ENCODE results near the gene RRM1.
A peak's percentile ranks its signal among the peaks of the same experiment; 100 is the strongest.
"Not testable (repeated sequence)": the region's sequence is repeated elsewhere in the genome, so short reads cannot be mapped to it uniquely, and the experiment has no call there.

Gene RRM1

DNA sequence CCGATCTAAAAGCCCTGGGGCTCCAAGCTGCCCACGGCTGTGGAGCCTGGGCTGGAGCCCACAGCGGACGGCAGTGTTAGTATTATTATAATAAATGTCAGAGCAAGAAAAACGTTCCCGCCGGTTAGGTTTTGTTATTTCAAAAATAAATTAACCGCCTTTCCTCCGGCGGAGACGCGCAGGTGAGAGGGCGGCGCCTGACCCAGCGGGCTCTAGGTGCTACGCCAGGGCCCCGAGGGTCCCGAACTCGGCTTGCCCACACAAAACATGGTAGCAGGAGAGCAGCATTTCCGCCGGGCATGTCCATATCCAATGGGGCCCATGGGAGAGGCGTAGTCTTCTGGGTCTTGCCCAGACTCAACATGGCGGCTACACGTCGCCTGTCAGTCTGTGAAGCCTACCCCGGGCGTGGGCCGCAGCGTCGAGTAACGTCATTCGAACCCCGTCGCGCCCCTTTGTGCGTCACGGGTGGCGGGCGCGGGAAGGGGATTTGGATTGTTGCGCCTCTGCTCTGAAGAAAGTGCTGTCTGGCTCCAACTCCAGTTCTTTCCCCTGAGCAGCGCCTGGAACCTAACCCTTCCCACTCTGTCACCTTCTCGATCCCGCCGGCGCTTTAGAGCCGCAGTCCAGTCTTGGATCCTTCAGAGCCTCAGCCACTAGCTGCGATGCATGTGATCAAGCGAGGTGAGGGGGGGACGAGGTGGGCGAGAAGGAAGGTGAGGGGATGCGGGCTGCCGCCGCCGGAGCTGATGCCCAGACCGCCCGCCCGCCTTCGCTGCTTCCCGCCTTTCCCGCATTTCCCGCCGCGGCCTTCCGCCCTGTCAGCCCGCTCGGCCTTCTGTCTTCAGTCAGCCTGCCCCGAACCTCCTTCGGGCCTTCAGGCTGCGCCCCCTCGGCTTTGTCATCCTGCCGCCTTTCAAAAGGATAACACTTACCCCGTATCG is at the start of gene RRM1:
Gene RRM1, plus strand, starts transcription at position 452 of the 944 bp plus-strand sequence. Its CDS starts 214 bp downstream, at position 666.
- peak; percentile 97 for DNase-seq

DNA sequence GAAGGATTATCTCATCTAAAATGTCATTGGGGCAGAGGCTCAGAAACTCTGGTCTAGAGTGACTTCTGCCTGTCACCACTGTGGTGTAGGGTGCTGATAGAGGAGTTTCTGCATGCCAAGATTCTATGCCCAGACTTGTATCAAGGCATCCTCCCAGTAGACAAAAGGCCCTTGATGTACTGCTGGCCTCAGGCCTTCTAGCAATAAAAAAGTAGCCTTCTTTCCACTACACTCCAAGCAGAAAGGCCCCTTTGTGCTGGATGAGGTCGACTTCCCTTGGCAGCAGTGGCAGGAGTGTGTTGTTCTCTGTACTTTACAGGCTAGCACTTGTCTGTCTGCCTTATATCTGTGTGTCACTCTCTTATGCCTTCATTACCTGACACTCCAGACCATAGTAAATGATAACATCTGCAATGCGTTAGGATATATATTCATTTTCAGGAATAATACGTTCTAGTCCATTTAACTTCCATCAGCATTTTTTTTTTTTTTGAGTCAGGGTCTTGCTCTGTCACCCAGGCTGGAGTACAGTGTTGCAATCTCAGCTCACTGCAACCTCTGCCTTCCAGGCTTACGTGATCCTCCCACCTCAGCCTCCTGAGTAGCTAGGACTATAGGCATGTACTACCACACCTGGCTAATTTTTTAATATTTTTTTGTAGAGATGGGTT is 49.5 kb upstream of the RRM1 start:
- DNase-seq: no peak

DNA sequence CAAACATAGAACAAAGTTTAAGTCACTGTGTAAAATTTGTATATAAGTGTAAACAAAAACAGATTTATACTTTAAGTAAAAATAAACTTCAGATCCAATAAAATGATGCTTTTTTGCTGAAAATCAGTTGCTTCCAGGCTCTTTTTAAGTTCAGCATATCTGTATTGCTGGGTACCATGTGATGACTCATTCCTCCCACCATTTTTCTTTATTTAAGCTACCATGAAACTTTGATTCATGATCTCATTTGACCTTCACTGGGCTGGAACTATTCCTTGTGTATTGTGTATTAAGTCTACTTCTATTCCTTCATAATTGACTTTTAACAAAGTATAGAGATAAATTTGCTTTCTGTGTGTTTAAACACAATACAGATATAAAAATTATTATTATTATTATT is 46.3 kb upstream of the RRM1 start:
- no peak for DNase-seq

GRCh38 chr11:4049006-4049405 is 45.6 kb upstream of the RRM1 start:
- DNase-seq: no peak

- DNase-seq: no peak
Measured at GRCh38 chr11:4050138-4050537, 44.5 kb upstream of the RRM1 start.

DNA sequence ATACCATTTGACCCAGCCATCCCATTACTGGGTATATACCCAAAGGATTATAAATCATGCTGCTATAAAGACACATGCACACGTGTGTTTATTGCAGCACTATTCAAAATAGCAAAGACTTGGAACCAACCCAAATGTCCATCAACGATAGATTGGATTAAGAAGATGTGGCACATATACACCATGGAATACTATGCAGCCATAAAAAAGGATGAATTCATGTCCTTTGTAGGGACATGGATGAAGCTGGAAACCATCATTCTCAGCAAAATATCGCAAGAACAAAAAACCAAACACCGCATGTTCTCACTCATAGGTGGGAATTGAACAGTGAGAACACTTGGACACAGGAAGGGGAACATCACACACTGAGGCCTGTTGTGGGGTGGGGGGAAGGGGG is 41.4 kb upstream of the RRM1 start:
- not testable (repeated sequence) for DNase-seq

- no peak for DNase-seq
Measured at GRCh38 chr11:4054643-4055042, 40.0 kb upstream of the RRM1 start.

GRCh38 chr11:4059424-4059823 is 35.2 kb upstream of the RRM1 start:
- no peak for DNase-seq

DNA sequence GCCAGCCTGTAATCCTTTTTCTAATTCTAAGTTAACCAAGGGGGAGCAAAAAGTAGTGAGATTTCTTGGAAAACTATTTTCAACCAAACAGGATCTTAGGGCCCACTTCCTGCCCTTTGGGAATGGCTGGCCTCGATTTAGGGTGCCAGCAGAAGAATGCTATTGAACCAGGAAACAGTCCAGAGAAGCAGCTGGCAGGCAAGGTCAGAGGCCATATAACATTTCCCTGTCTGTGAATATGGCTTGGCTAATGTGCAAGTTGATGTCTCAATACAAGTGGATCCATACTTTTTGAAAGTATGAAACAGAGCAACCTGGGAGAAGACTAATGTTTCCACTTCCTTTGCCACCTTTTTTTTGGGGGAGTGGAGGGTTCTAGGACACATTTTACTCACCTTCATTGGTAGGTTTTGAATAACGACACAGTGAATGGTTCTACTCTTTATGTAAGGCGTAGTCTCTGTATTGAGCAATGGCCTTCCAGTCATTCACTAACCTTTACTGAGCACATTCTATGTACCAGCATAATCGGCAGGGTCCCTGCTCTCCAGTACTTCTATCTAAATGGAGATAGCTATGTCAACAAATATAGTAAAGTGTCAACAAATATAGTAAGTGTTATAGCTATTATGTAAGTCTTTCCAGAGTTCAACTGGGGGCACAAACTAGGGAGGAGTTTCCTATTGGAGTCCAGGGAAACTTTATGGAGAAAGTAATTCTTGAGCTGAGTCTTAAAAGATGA is 34.2 kb upstream of the RRM1 start:
- no peak for DNase-seq

- DNase-seq: no peak
Measured at GRCh38 chr11:4061700-4062099, 32.9 kb upstream of the RRM1 start.

- DNase-seq: no peak
Measured at GRCh38 chr11:4063348-4063747, 31.3 kb upstream of the RRM1 start.

GRCh38 chr11:4064278-4064955 is 30.2 kb upstream of the RRM1 start:
- DNase-seq: no peak

GRCh38 chr11:4065086-4065485 is 29.5 kb upstream of the RRM1 start:
- DNase-seq: no peak

DNA sequence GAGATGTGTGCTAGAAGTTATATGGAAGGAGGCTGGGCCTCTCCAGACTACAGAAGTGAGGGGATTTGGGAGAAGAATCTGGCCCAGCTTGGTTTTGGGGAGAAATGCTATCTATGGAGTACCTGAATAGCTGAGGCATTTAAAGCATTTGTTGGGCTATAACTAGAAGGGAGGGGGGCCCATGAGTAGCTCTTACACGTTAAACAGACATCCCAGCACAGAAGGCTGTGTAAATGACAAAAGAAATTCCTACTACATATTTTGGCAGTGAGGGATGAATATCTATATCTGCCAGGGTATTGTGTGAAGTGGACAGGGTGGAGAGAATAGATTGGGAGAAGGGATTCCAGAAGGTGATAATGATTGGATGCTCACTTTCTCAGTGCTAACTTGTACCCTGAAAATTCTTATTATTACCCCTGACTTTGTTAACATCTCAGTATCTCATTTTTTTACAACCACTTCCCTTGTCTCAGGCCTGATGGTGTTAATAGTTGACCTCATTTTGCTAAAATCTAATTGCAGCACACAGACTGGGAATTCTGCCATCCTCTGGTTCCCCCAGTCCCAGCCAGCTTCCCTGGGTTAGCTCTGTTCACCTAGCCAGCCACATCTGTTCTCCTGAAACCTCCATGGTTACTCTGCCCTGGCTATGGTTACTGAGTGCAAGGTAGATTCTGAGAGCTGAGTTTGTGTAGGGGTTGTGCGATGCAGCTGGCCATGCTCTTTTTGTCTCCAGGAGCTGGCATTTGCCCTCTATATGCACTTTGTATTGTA is 28.8 kb upstream of the RRM1 start:
- no peak for DNase-seq

- no peak for DNase-seq
Measured at GRCh38 chr11:4066910-4067309, 27.7 kb upstream of the RRM1 start.

GRCh38 chr11:4068962-4069361 is 25.6 kb upstream of the RRM1 start:
- DNase-seq: no peak

DNA sequence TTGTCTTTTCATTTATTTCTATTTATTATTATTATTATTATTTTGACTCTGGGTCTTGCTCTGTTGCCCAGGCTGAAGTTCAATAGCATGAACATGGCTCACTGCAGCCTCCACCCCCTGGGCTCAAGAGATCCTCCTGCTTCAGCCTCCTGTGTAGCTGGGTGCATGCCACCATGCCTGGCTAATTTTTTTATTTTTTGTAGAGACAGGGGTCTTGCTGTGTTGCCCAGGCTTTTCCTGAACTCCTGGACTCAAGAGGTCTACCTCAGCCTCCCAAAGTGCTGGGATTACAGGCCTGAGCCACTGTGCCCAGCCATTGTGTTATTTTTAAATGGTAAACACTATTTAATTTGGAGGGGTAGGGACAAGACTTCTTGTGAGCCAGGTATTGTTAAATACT is 23.3 kb upstream of the RRM1 start:
- DNase-seq: no peak

DNA sequence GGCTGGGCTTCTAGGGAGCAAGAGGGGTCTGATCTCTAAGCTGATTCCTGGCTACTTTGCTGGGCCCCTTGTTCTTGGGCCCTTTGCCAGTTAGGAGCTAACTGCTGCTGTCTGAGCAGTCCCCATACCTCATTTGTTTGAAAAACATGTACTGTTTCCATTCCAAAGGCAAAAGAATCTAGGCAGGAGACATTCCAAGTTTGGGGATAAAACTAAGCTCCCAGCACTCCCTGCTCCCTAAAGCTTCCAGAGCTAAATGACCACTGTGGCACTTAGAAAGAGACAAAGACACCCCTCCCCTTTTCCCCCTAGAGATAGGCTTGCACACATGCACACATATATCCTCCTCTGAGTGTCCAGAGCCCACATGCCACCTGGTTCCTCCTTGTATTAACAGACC is 22.7 kb upstream of the RRM1 start:
- DNase-seq: no peak

DNA sequence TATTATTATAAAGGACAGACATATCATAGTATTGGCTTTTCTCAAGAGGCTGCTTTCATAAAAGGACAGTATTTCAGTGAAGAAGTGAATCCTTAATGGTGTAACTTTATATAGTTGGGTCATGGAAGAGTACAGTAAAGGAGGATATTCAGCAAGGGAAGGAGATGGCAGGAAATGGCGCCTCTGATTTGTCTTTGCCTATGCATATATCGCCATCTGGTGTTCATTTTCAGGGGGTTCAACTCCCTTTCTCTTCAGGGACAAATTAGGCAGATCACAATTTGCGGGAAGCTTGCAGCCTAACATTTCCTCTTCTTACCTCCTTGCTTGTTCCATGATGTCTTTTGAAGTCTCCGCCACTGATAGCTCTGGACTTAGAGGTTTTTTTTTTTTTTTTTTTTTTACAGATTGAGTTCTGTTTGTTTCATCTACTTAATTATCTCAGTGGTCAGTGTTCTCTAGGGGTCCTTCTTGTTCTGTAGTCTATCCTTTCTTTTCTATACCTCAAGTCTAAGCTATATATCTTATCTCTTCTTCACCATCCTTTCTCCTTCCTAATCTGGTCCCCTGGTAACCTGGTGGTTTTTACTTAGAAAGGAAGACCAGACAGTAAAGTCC is 21.8 kb upstream of the RRM1 start:
- no peak for DNase-seq

GRCh38 chr11:4074266-4074665 is 20.3 kb upstream of the RRM1 start:
- no peak for DNase-seq

DNA sequence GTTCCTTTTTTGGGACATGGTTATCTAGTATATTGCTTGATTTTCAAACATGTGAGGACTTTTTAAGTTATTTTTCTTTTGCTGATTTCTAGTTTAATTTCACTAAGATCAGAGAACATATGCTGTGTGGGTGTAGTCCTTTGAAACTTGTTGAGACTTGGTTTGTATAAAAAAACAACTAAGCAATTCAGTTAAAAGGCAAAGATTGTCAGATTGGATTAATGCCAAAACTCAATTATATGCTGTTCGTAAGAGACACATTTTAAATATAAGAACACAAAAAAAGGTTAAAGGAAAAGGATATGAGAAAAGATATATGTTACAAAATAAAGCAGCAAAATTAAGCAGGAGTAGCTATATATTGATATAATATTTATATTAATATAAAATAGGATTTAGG is 17.8 kb upstream of the RRM1 start:
- no peak for DNase-seq

DNA sequence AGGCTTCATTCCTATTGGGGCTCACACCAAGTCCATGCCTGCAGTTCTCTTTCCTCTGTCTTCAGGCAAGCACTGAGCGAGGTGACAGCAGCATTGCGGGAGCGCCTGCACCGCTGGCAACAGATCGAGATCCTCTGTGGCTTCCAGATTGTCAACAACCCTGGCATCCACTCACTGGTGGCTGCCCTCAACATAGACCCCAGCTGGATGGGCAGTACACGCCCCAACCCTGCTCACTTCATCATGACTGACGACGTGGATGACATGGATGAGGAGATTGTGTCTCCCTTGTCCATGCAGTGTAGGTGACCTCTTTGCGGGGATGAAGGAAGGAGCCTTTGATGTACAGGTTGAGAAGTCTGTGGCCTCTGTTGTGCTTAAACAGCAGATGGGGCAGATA is 11.4 kb upstream of the RRM1 start:
- no peak for DNase-seq

Measured in activated T-cell treated with anti-CD3 and anti-CD28 coated beads, Interleukin-2, amount 50 U/mL, for 48 hours (primary cell).